GM18511 (cell line): ENCODE data around the gene DPY30.
A peak's percentile ranks its signal among the peaks of the same experiment; 100 is the strongest.
"Not testable (repeated sequence)": the region's sequence is repeated elsewhere in the genome, so short reads cannot be mapped to it uniquely, and the experiment has no call there.

Source experiments
- ATAC-seq: cut with Tn5 transposase; IDR thresholded peaks from one replicate; pipeline ENCODE4 v1.9.1; 2021; ENCODE audit warnings: mild to moderate bottlenecking, moderate library complexity; ENCODE audit not compliant: unreplicated experiment

Gene DPY30

DNA sequence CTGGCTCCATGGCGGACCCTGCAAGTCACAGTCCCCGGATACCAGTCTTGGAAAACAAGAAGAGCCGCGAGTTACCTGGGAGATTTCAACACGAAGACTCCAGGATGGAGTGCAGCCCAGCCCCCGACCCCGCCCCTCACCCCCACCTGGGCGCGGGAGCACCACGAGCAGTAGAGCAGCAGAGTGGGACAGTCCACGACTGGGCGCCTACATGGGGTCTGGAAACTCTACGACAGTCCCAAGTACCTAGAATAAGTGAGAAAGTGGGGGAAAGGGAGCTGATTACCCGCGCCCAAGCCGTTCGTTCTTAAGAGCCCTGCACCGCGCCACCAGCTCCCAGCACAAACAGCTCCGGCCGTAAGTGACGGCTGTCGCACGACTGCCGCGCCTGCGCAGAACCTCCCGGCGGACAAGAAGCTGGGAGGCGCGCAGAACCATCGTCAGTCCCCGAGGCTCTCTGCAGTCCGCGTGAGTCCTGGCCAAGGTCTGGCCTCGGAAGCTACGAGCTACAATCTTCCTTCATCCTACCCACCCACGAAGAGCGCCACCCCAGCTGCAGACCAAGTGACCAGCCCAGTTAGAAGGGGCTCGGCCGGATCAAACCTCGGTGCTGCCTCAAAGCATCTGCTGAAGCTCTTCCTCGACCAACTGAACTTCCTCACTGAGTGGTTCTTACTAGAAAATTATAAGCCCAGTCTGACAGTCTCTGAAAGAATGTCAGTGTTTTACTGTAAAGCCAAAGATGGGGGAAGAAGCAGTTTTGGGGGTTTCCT, at the start of gene DPY30:
Gene DPY30, minus strand, starts transcription at position 359 of the 773 bp plus-strand sequence. Its CDS starts 349 bp downstream, at position 10.
- peak; percentile 89 for ATAC-seq

DNA sequence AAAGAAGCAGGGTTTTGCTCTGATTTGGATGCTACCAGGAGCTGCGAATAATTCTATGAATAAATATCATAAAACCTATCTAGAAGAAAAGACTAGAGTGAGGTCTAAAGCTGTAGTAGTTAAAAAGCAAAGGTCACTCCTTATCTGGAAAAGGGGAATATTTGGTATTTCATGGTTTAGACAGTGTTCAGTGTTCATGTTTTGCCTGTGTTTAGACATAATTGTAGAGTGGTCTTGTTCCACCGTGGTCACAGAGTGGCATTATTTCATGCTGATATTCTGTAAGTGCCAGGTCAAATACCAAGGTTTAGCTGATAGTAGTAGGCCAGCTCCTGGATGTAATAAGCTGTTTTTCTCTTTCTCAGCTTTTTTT, 34.5 kb upstream of the DPY30 start:
- ATAC-seq: no peak

DNA sequence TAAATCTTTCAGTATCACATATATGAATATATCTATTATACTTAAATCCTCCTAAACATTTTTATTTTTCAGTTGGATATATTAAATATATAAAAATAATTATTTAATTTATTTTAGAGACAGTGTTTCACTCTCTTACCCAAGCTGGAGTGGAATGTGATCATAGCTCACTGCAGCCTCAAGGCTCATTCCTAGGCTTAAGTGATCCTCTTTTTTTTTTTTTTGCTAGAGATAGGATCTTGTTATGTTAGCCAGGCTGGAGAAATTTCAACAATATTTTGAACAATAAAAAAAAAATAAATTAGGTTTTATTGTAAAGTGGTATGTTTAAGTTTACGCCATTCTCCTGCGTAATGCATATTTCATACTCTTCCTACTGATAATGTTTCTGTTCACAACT, 27.9 kb upstream of the DPY30 start:
- ATAC-seq: no peak

DNA sequence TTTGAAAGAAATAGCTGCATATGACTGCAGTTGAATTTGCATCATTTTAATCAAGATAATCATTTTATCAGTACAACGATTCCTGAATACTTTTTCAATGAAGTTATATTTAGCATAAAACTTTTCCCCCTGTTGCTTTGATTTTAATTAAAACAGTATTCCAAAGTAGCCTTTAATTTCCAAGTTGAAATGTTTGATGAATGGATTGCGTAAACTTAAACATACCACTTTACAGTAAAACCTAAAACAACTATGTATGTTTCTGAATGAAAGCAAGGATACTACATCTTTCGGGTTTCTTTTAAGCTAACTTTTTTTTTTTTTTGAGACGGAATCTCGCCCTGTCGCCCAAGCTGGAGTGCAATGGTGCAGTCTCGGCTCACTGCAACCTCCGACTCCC, 25.1 kb upstream of the DPY30 start:
- ATAC-seq: no peak

DNA sequence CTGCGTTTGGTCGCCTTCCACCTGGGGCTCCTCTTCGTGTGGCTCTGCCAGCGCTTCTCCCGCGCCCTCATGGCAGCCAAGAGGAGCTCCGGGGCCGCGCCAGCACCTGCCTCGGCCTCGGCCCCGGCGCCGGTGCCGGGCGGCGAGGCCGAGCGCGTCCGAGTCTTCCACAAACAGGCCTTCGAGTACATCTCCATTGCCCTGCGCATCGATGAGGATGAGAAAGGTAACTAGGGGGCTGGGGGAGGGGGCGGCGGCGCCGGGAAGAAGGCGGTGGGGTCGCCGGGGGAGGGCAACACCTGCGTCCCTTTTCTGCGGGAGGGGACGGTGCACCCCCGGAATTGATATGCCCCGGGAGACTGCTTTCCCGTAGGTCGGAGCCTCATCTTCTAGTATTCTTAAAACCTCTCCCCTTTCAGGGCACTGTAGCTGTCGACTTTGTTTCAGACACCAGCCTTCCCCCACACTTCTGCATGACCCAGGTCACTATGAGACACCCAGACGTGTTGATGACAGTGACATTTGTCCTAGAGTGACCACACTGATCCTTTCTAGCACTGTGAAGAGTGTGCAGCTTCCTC, 24.5 kb upstream of the DPY30 start:
- peak; percentile 12 for ATAC-seq

DNA sequence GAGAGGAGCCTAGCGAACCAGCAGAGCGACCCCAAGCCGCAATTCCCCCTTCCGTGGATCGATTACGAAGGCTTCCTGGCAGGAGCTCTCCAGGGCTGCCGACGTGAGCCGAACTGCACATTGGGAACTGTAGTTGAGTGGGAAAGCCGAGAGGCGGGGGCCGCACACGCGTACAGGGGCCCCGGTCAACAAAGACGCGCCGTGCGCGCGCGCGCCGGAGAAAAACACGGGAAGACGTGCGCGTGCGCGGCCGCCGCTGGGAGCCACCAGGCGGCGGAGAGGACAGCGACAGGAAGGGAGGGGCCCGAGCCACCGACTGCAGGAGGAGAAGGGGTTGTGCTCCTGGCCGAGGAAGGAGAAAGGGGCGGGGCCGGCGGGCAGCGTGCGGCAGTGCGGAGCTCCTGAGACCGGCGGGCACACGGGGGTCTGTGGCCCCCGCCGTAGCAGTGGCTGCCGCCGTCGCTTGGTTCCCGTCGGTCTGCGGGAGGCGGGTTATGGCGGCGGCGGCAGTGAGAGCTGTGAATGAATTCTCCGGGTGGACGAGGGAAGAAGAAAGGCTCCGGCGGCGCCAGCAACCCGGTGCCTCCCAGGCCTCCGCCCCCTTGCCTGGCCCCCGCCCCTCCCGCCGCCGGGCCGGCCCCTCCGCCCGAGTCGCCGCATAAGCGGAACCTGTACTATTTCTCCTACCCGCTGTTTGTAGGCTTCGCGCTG, 23.9 kb upstream of the DPY30 start, which contains the start of gene SPAST:
Gene SPAST, plus strand, starts transcription at position 247 of the 711 bp plus-strand sequence. Its CDS starts 276 bp downstream, at position 523.
- ATAC-seq: peak; percentile 97

DNA sequence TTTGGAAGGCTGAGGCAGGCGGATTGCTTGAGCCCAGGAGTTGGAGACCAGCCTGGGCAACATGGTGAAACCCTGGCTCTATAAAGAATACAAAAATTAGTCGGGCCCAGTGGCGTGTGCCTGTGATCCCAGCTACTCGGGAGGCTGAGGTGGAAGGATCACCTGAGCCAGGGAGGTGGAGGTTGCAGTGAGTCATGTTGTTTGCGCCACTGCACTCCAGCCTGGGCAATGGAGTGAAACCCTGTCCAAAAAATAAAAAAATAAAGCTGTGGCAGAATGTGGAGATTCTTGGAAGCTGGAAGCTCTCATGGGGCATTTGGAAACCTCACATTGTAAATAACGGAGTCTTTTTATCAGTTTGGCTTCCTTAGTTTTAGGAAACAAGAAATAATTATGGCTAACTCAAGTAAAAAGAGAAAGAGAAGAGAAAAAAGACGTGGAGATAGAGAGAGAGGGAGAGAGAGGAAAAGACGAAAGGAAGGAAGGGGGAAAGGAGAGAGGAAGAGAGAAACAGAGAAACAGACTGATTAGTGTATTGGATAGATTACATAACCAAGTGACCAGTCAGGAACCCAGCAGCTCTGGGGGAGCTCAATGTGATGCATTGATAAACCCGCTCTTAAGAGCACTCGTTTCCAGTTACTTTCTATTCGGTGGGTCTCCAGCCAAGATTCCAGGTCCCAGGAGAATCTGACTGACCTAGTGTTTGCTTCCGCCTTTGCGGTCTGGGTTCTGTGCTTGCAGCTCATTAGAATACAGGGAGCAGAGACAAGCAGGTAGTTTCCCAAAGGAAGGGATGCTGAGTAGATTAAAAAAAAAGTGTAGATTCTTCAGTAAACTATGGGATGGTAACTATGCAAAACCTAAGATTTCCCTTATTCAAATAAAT, 22.6 kb upstream of the DPY30 start:
- ATAC-seq: no peak

DNA sequence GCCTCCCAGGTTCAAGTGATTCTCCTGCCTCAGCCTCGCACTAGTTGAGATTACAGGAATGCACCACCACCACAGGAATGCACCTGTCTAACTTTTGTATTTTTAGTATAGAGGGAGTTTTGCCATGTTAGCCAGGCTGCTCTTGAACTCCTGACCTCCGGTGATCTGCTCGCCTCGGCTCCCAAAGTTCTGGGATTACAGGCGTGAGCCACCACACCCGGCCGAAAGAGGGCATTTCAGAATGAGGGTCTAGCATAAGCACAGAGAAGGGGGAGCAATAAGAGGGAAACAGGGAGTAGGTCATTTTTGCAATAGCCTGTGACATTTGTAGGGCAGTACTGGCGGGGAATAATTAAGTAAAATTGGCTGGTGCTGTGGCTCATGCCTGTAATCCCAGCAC, 21.8 kb upstream of the DPY30 start:
- no peak for ATAC-seq

DNA sequence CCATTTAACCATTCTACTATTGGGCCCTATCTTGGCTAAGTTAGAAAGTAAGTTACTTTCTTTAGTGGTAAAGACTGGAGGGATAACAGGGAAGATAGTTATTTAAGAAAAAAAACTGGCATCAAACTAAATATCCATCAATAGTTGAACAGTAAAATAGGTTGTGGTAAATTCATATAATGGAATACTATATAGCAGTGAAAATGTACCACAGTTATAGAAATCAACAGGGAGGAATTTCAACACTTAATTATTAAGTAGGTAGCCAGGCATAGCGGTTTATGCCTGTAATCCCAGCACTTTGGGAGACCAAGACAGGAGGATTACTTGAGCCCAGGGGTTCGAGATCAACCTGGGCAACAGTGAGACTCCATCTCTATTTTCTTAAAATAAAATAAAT, 20.7 kb upstream of the DPY30 start:
- ATAC-seq: no peak

DNA sequence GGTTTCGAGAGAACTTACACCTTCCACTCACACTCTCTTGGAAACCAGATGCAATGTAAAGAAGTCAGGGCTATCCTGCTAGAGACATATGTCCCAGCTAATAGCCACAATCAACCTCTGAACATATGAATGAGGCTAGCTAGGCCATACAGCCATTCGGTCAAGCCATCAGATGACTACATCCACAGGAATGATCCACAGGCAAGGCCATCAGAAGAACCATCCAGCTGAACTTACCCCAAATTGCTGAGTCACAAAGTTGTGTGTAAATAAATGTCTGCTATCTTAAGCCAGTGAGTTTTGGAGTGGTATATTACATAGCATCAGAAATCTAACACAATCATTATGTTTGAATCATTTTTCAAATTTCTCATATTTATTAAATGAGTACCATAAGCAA, 18.5 kb upstream of the DPY30 start:
- no peak for ATAC-seq

DNA sequence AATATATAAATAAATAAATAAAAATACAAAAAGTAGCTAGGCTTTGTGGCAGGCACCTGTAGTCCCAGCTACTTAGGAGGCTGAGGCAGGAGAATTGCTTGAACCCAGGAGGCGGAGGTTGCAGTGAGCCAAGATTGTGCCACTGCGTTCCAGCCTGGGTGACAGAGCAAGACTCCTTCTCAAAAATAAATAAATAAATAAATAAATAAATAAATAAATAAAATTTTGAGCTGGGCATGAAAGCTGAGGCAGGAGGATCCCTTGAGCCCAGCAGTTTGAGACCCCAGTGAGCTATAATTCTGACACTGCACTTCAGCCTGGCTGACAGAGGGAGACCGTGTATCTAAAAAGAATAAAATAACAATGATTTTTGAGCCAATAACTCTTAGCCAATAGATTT, 15.0 kb upstream of the DPY30 start:
- not testable (repeated sequence) for ATAC-seq

DNA sequence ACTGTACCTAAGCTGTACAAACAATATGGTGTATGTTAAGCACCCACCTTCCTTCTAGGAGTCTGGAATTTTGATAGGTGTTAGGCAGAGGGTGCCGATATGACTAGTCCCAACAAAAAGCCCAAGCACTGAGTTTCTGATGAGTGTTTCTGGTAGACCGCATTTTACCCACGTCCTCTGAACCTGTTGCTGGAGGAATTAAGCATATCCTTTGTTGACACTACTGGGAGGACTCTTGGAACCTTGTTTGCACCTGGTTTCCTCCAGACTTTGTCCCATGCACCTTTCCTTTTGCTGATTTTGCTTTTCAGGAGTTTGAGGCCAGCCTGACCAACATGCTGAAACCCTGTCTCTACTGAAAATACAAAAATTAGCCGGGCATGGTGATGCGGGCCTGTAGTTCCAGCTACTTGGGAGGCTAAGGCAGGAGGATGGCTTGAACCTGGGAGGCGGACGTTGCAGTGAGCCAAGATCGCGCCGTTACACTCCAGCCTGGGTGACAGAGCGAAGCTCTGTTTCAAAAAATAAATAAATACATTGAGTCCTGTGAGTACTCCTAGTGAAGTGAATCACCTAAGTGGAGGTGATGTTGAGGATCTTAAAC, 12.3 kb upstream of the DPY30 start:
- no peak for ATAC-seq

DNA sequence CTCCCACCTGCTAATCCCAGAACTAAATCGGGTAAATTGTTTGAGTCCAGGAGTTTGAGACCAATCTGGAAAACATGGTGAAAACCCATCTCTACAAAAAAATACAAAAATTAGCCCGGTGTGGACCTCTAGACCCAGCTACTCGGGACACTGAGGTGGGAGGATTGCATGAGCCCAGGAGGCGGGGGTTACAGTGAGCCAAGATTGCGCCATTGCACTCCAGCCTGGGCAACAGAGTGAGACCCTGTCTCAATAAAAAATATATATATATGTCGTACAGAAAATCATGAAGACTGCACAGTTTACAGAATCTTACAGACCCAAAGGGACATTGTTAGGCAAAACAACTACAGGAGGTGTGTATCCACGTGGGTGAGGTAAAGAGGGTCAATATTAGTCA, 4.0 kb upstream of the DPY30 start:
- ATAC-seq: no peak

DNA sequence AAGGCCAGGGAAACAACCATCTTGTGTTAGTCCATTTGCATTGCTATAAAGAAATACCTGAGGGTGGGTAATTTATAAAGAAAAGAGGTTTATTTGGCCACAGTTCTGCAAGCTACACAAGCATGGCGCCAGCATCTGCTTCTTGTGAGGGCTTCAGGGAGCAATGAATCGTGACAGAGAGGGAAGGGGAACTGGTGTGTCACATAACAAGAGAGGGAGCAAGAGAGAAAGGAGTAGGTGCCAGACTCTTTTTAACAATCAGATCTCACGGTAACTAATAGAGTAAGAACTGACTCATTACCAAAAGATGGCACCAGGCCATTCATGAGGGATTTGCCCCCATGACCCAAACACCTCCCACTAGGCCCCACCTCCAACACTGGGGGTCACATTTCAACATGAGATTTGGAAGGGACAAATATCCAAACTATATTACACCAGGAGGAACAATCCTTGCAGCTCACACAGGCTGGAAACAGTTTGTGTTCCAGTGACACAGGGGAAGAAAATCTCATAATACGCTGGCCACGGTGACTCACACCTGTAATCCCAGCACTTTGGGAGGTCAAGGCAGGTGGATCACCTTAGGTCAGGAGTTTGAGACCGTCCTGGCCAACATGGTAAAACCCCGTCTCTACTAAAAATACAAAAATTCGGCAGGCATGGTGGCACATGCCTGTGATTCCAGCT, 5.3 kb downstream of the DPY30 start:
- not testable (repeated sequence) for ATAC-seq

DNA sequence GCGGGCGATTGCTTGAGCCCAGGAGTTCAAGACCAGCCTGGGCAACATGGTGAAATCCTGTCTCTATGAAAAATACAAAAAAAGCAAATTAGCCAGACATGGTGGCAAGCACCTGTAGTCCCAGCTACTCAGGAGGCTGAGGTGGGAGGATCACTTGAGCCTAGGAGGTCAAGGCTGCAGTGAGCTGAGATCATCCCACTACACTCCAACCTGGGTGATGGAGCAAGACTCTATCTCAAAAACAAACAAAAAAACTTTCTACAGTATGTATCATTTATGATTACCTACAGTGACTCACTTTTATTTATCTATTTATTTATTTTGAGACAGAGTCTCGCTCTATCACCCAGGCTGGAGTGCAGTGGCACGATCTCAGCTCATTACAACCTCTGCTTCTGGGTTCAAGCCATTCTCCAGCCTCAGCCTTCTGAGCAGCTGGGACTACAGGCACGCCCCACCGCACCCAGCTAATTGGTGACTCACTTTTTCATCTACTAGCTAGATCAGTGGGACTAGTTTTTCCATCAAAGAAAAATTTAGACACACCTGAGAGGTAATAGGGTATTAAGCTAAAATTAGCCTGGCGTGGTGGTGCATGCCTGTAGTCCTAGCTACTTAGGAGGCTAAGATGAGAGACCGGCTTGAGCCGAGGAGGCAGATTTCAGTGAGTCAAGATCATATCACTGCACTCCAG, 20.7 kb downstream of the DPY30 start:
- ATAC-seq: not testable (repeated sequence)

DNA sequence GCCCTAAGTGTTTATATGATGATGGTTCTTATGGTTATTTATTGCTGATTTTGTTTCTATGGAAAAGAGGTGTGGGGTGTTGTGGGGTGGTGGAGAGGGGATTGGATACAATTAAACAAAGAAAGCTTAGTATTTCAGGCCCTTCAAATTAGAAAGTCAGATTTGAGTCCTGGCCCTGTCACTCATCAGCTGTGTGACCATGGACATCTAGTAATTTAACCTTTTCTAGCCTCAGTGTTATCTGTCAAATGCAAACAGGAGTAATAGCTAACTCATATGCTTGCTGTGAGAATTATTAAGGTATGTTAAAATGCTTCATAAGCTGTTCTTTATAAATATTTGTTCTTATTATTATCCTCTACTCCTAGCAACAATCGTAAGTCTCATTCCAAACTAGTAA, 26.7 kb downstream of the DPY30 start:
- ATAC-seq: no peak

DNA sequence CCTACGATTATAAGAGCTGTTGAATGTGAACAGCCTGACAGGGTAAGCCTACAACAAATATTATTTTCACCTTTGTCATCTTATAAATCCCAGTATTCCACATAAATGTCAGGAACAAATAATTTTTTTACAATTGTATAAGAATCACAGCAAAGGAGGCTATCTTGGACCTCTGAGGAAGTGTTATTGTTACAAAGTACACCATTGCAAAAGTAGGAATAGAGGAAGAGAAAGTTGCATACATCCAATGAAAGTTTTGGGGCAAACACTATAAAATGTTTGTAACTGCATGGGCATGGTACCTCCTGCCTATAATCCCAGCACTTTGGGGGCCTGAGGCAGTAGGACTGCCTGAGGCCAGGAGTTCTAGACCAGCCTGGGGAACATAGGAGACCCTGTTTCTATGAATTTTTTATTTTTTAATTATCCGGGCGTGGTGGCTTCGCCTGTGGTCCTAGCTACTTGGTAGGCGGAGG, 28.1 kb downstream of the DPY30 start:
- no peak for ATAC-seq

DNA sequence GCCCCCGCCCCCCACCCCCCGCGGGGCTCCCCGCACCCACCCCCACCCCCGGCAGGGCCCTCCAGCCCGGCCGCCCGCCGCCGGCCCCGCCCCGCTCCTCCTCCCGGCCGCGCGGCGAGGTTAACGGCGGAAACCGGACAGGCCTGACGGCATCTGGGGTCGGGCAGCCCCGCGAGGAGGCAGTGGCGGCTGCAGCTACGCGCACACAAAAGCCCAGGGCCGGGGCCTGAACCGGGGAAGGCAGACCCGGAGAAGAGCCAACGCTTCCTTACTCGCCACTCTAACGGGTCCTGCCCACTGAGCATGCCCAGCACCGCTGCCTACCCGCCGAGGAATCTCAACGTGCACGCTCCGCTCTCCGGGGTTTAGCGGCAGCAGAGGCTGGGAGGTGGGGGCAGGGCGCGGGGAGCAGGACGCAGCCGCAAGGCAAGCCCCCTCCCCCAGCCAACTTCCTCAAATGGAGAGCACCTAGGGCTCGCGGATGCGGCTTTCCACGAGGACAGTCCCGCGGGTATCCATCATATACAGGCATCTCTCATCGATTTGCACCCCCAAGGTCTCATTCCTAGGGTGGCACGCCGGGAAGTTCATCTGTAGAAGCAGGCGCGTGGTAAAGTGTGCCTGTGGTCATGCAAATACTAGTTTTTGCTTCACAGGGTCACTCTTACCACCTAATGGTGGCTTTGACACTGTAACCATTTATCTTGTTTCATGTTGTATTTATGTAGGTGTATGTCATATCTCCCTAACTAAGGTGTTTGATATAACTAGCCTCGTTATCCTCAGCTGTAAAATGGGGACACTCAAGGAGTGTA, 28.7 kb downstream of the DPY30 start, which contains the start of gene MEMO1:
Gene MEMO1, minus strand, starts transcription at position 339 of the 815 bp plus-strand sequence. CDS start 761 bp downstream, outside the sequence.
- peak; percentile 65 for ATAC-seq
